ENCODE measurements around the gene DMD.

DMD gene

DNA sequence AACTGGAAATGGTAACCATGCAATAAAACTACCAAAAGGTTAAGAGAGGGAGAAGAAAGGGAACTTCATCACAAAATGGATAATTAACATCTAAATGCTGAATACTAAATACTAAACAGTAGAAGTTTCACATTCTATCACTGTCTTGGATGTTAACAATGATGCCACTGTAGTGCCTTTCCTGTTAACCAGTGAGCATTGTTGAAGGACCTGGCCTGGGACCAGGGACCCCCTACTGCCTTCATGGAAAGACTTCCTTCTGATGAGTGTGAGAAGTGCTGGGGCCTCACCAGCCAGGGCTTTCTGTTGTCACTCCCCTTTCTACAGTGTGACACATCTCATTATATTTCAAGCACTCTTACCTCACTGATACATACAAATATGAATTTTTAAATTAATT, 1400.2 kb downstream of the DMD start:
- H3K4me3 ChIP-seq (ENCODE audit: low read depth, low read length), result no peak overlapping the region
- TF ChIP-seq POLR2A (IDR thresholded peaks at IDR 0.05; ENCODE audit: extremely low read depth, insufficient read length), result no peak
- TF ChIP-seq MYC (IDR thresholded peaks at IDR 0.05; ENCODE audit: low read depth, low read length), result no peak
- TF ChIP-seq, protein P1, sequence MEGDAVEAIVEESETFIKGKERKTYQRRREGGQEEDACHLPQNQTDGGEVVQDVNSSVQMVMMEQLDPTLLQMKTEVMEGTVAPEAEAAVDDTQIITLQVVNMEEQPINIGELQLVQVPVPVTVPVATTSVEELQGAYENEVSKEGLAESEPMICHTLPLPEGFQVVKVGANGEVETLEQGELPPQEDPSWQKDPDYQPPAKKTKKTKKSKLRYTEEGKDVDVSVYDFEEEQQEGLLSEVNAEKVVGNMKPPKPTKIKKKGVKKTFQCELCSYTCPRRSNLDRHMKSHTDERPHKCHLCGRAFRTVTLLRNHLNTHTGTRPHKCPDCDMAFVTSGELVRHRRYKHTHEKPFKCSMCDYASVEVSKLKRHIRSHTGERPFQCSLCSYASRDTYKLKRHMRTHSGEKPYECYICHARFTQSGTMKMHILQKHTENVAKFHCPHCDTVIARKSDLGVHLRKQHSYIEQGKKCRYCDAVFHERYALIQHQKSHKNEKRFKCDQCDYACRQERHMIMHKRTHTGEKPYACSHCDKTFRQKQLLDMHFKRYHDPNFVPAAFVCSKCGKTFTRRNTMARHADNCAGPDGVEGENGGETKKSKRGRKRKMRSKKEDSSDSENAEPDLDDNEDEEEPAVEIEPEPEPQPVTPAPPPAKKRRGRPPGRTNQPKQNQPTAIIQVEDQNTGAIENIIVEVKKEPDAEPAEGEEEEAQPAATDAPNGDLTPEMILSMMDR (IDR thresholded peaks at IDR 0.05; ENCODE audit: low read depth, low read length), result no peak
- TF ChIP-seq, protein P2, sequence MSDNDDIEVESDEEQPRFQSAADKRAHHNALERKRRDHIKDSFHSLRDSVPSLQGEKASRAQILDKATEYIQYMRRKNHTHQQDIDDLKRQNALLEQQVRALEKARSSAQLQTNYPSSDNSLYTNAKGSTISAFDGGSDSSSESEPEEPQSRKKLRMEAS (IDR thresholded peaks at IDR 0.05; ENCODE audit: low read depth, low read length), result no peak

DNA sequence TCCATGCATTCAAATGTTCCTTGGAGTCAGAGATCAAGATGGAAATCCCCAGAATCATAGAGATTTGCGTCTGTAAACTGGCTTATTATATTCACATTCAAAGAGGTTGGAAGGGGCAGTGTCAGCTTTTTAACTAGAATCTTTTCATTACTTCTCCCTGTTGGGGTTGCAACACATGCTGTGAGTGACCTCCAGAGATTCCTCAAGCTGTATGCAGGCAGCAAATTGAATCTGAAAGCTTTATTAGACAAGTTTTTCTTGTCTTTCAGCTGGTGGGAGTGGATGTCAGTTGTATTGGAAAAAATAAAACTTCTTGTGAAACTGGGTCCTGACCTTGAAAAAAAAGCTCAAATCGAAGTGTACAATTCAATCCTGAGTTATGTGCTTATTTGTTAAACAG, 1403.0 kb downstream of the DMD start:
- TF ChIP-seq, protein P1 (IDR thresholded peaks at IDR 0.05; ENCODE audit: low read depth, low read length), result no peak
- TF ChIP-seq POLR2A (IDR thresholded peaks at IDR 0.05; ENCODE audit: extremely low read depth, insufficient read length) (no peak), MYC (IDR thresholded peaks at IDR 0.05; ENCODE audit: low read depth, low read length) (no peak)
- TF ChIP-seq, protein P2 (IDR thresholded peaks at IDR 0.05; ENCODE audit: low read depth, low read length), result no peak
- DNase-seq (ENCODE audit: low read depth), result no peak
- H3K4me3 ChIP-seq (ENCODE audit: low read depth, low read length), result no peak overlapping the region

More for the DNA sequence above, 1400.2 kb downstream of the DMD start:
- DNase-seq (ENCODE audit: low read depth), result no peak

DNA sequence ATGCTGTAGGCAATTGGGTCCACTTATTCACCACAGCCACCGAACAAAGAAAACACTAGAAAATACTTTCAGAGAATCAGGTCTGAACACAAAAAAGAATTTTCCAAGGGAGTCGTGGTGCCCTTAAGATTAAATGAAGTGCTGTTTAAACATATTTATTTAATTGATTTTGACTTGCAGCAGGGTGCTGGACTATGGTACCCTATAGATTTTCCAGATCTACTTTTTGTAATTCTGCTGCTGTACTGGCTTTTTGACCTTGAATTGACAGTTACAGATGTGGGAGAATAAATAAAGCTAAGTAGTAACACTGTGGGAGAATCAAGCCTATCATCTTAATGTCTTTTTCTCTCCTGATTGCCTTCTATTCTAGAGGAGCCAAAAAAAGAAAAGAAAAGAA, 1404.2 kb downstream of the DMD start:
- TF ChIP-seq, protein P1 (IDR thresholded peaks at IDR 0.05; ENCODE audit: low read depth, low read length), result no peak
- TF ChIP-seq, protein P2 (IDR thresholded peaks at IDR 0.05; ENCODE audit: low read depth, low read length), result no peak
- TF ChIP-seq MYC (IDR thresholded peaks at IDR 0.05; ENCODE audit: low read depth, low read length) (no peak), POLR2A (IDR thresholded peaks at IDR 0.05; ENCODE audit: extremely low read depth, insufficient read length) (no peak)
- DNase-seq (ENCODE audit: low read depth), result no peak
- H3K4me3 ChIP-seq (ENCODE audit: low read depth, low read length), result no peak overlapping the region

DNA sequence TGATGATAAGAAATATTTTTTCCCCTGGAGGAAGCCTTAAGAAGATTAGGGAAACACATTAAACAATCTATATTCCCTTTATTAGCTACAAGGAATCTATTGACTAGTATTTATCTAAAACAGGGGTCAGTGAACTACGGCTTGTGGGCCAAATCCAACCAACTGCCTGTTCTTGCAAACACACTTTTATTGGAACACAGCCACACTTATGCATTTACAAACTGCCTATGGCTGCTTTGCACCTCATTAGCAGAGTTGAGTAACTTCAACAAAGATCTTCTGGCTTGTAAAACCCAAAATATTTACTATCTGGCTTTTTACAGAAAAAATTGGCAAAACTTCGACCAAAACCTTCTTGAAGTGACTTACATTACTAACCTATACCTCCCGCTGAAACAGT, 1405.6 kb downstream of the DMD start:
- TF ChIP-seq POLR2A (IDR thresholded peaks at IDR 0.05; ENCODE audit: extremely low read depth, insufficient read length) (no peak), MYC (IDR thresholded peaks at IDR 0.05; ENCODE audit: low read depth, low read length) (no peak)
- TF ChIP-seq, protein P1 (IDR thresholded peaks at IDR 0.05; ENCODE audit: low read depth, low read length), result no peak
- TF ChIP-seq, protein P2 (IDR thresholded peaks at IDR 0.05; ENCODE audit: low read depth, low read length), result no peak
- DNase-seq (ENCODE audit: low read depth), result no peak
- no peak overlapping the region for H3K4me3 ChIP-seq (ENCODE audit: low read depth, low read length)

DNA sequence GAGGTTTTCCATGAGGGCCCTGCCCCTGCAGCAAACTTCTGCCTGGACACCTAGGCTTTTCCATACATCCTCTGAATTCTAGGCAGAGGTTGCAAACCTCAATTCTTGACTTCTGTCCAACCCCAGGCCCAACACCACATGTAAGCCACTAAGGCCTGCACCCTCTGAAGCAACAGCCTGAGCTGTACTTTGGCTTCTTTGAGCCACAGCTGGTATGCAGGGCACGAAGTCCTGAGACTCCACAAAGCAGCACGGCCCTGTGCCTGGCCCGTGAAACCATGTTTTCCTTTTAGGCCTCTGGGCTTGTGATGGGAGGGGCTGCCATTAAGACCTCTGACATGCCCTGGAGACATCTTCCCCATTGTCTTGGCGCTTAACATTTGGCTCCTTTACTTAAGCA, 1411.1 kb downstream of the DMD start:
- TF ChIP-seq, protein P1 (IDR thresholded peaks at IDR 0.05; ENCODE audit: low read depth, low read length), result no peak
- TF ChIP-seq MYC (IDR thresholded peaks at IDR 0.05; ENCODE audit: low read depth, low read length) (no peak), POLR2A (IDR thresholded peaks at IDR 0.05; ENCODE audit: extremely low read depth, insufficient read length) (no peak)
- TF ChIP-seq, protein P2 (IDR thresholded peaks at IDR 0.05; ENCODE audit: low read depth, low read length), result no peak
- no peak for DNase-seq (ENCODE audit: low read depth)
- H3K4me3 ChIP-seq (ENCODE audit: low read depth, low read length), result no peak overlapping the region

Data from NB4 (cell line).